GM18858 (cell line): ENCODE measurements around the gene HFM1.
"Not testable (repeated sequence)": the region's sequence is repeated elsewhere in the genome, so short reads cannot be mapped to it uniquely, and the experiment has no call there.

ENCODE experiments used
- ATAC-seq: cut with Tn5 transposase; IDR thresholded peaks from one replicate; pipeline ENCODE4 v1.9.1; 2021; ENCODE audit not compliant: unreplicated experiment

Gene HFM1

GRCh38 chr1:91381844-91382243 lies 22.8 kb downstream of the HFM1 start:
- ATAC-seq = no peak

- no peak for ATAC-seq
These were observed 30.6 kb downstream of the HFM1 start for GRCh38 chr1:91374086-91374485.

GRCh38 chr1:91372230-91372629 lies 32.4 kb downstream of the HFM1 start:
- ATAC-seq = not testable (repeated sequence)

- no peak for ATAC-seq
These were observed 55.1 kb downstream of the HFM1 start for GRCh38 chr1:91349524-91349923.

GRCh38 chr1:91346824-91347223 lies 57.8 kb downstream of the HFM1 start:
- no peak for ATAC-seq

- no peak for ATAC-seq
These were observed 59.1 kb downstream of the HFM1 start for GRCh38 chr1:91345395-91346005.

GRCh38 chr1:91338501-91338900 lies 66.1 kb downstream of the HFM1 start:
- no peak for ATAC-seq

GRCh38 chr1:91335603-91336002 lies 69.0 kb downstream of the HFM1 start:
- ATAC-seq = no peak

GRCh38 chr1:91334856-91335255 lies 69.8 kb downstream of the HFM1 start:
- no peak for ATAC-seq

- no peak for ATAC-seq
These were observed 79.2 kb downstream of the HFM1 start for GRCh38 chr1:91325456-91325855.

GRCh38 chr1:91314643-91315042 lies 90.0 kb downstream of the HFM1 start:
- no peak for ATAC-seq

- no peak for ATAC-seq
These were observed 93.0 kb downstream of the HFM1 start for GRCh38 chr1:91311672-91312071.

GRCh38 chr1:91308544-91308943 lies 96.1 kb downstream of the HFM1 start:
- ATAC-seq = no peak

GRCh38 chr1:91307784-91308409 lies 96.7 kb downstream of the HFM1 start:
- ATAC-seq = no peak

GRCh38 chr1:91303165-91303564 lies 101.5 kb downstream of the HFM1 start:
- no peak for ATAC-seq

GRCh38 chr1:91288843-91289553 lies 115.6 kb downstream of the HFM1 start:
- not testable (repeated sequence) for ATAC-seq

GRCh38 chr1:91286962-91287317 lies 117.7 kb downstream of the HFM1 start:
- ATAC-seq = not testable (repeated sequence)

- ATAC-seq = not testable (repeated sequence)
These were observed 118.2 kb downstream of the HFM1 start for GRCh38 chr1:91286259-91286961.

GRCh38 chr1:91283421-91283726 lies 121.3 kb downstream of the HFM1 start:
- no peak for ATAC-seq

GRCh38 chr1:91282695-91283420 lies 121.8 kb downstream of the HFM1 start:
- peak; percentile 66 for ATAC-seq

- ATAC-seq = no peak
These were observed 122.9 kb downstream of the HFM1 start for GRCh38 chr1:91281782-91282181.
